ENCODE results near the gene PEBP1.

- no peak for TF ChIP-seq CTCF (IDR thresholded peaks at IDR 0.05)
- TF ChIP-seq ZFX (IDR thresholded peaks at IDR 0.05; ENCODE audit: borderline replicate concordance) = no peak
These were observed 28.9 kb upstream of the PEBP1 start for GRCh38 chr12:118107011-118107410.
